IPS-15b (cell line): ENCODE results near the gene VGLL2.

Experiments used
- H3K27me3 ChIP-seq: one replicate; pipeline ENCODE4 v1.6.1; 2013; ENCODE audit warnings: low read length; ENCODE audit not compliant: control insufficient read depth, insufficient read depth
- H3K36me3 ChIP-seq: one replicate; pipeline ENCODE4 v1.6.1; 2013; ENCODE audit warnings: low read length; ENCODE audit not compliant: control insufficient read depth, insufficient read depth
- H3K4me1 ChIP-seq: one replicate; pipeline ENCODE4 v1.6.1; 2013; ENCODE audit warnings: mild to moderate bottlenecking, low read length; ENCODE audit not compliant: control insufficient read depth, insufficient read depth
- H3K4me3 ChIP-seq: one replicate; pipeline ENCODE4 v1.5.1; 2013; ENCODE audit warnings: low read depth, low read length
- H3K9ac ChIP-seq: one replicate; pipeline ENCODE4 v1.6.1; 2013; ENCODE audit warnings: low read depth, mild to moderate bottlenecking, low read length
- H3K9me3 ChIP-seq: one replicate; pipeline ENCODE4 v1.6.1; 2013; ENCODE audit warnings: mild to moderate bottlenecking, low read length; ENCODE audit not compliant: control insufficient read depth, insufficient read depth

The VGLL2 gene

GRCh38 chr6:117253785-117254184 is 11.6 kb upstream of the VGLL2 start:
- Histone ChIP-seq H3K9me3 (no peaks in the 10 kb centered on the region), H3K4me3 (no peak overlapping the region), H3K36me3 (no peaks in the 10 kb centered on the region), H3K27me3 (no peaks in the 10 kb centered on the region), H3K4me1 (no peaks in the 10 kb centered on the region), H3K9ac (no peak overlapping the region)

GRCh38 chr6:117262799-117263198 is 2.6 kb upstream of the VGLL2 start:
- no peak overlapping the region for H3K4me3 ChIP-seq
- H3K9me3 ChIP-seq = no peaks in the 10 kb centered on the region
- peaks cover 81% of the 10 kb centered on the region for H3K27me3 ChIP-seq
- H3K9ac ChIP-seq = no peak overlapping the region
- H3K36me3 ChIP-seq = no peaks in the 10 kb centered on the region
- H3K4me1 ChIP-seq = peaks cover 2% of the 10 kb centered on the region

GRCh38 chr6:117263353-117263927 is 1.9 kb upstream of the VGLL2 start:
- Histone ChIP-seq H3K36me3 (no peaks in the 10 kb centered on the region), H3K4me1 (peaks cover 4% of the 10 kb centered on the region), H3K9ac (no peak overlapping the region), H3K4me3 (peak overlapping the region; percentile 27), H3K9me3 (no peaks in the 10 kb centered on the region), H3K27me3 (peaks cover 88% of the 10 kb centered on the region)

GRCh38 chr6:117264369-117264691 is 1.0 kb upstream of the VGLL2 start:
- H3K4me3 ChIP-seq = peak overlapping the region; percentile 48
- H3K9ac ChIP-seq = no peak overlapping the region
- H3K4me1 ChIP-seq = peaks cover 4% of the 10 kb centered on the region
- peaks cover 97% of the 10 kb centered on the region for H3K27me3 ChIP-seq
- no peaks in the 10 kb centered on the region for H3K9me3 ChIP-seq
- no peaks in the 10 kb centered on the region for H3K36me3 ChIP-seq

- H3K4me3 ChIP-seq = peak overlapping the region; percentile 48
- peaks cover 97% of the 10 kb centered on the region for H3K27me3 ChIP-seq
- H3K36me3 ChIP-seq = no peaks in the 10 kb centered on the region
- H3K9me3 ChIP-seq = no peaks in the 10 kb centered on the region
- H3K9ac ChIP-seq = no peak overlapping the region
- H3K4me1 ChIP-seq = peaks cover 4% of the 10 kb centered on the region
These were observed 507 bp upstream of the VGLL2 start for GRCh38 chr6:117264692-117265409.

GRCh38 chr6:117266257-117267053 is 1.1 kb downstream of the VGLL2 start:
- H3K4me3 ChIP-seq = peak overlapping the region; percentile 55

GRCh38 chr6:117267054-117267347 is 1.6 kb downstream of the VGLL2 start:
- H3K36me3 ChIP-seq = no peaks in the 10 kb centered on the region
- H3K4me1 ChIP-seq = peaks cover 4% of the 10 kb centered on the region
- no peaks in the 10 kb centered on the region for H3K9me3 ChIP-seq
- no peak overlapping the region for H3K4me3 ChIP-seq
- H3K27me3 ChIP-seq = peaks cover 97% of the 10 kb centered on the region
- no peak overlapping the region for H3K9ac ChIP-seq

More at GRCh38 chr6:117266257-117267053, 1.1 kb downstream of the VGLL2 start:
- no peaks in the 10 kb centered on the region for H3K36me3 ChIP-seq
- no peak overlapping the region for H3K9ac ChIP-seq
- peaks cover 4% of the 10 kb centered on the region for H3K4me1 ChIP-seq
- H3K27me3 ChIP-seq = peaks cover 97% of the 10 kb centered on the region
- H3K9me3 ChIP-seq = no peaks in the 10 kb centered on the region

GRCh38 chr6:117267766-117268534 is 2.6 kb downstream of the VGLL2 start:
- no peaks in the 10 kb centered on the region for H3K36me3 ChIP-seq
- H3K4me3 ChIP-seq = no peak overlapping the region
- H3K9ac ChIP-seq = no peak overlapping the region
- H3K9me3 ChIP-seq = no peaks in the 10 kb centered on the region
- H3K27me3 ChIP-seq = peaks cover 97% of the 10 kb centered on the region
- peaks cover 4% of the 10 kb centered on the region for H3K4me1 ChIP-seq

- Histone ChIP-seq H3K4me1 (peaks cover 4% of the 10 kb centered on the region), H3K27me3 (peaks cover 97% of the 10 kb centered on the region), H3K4me3 (no peak overlapping the region), H3K9me3 (no peaks in the 10 kb centered on the region), H3K36me3 (no peaks in the 10 kb centered on the region), H3K9ac (no peak overlapping the region)
These were observed 3.6 kb downstream of the VGLL2 start for GRCh38 chr6:117268924-117269323.

- Histone ChIP-seq H3K4me3 (peak overlapping the region; percentile 54), H3K27me3 (peaks cover 97% of the 10 kb centered on the region), H3K4me1 (peaks cover 4% of the 10 kb centered on the region), H3K36me3 (no peaks in the 10 kb centered on the region), H3K9ac (no peak overlapping the region), H3K9me3 (no peaks in the 10 kb centered on the region)
These were observed 4.3 kb downstream of the VGLL2 start for GRCh38 chr6:117269638-117270054.

GRCh38 chr6:117270055-117270842 is 4.9 kb downstream of the VGLL2 start:
- Histone ChIP-seq H3K4me1 (peaks cover 4% of the 10 kb centered on the region), H3K9me3 (no peaks in the 10 kb centered on the region), H3K27me3 (peaks cover 98% of the 10 kb centered on the region), H3K9ac (no peak overlapping the region), H3K36me3 (no peaks in the 10 kb centered on the region), H3K4me3 (peak overlapping the region; percentile 54)
